Measurements from ENCODE around the gene ERC1.

DNA sequence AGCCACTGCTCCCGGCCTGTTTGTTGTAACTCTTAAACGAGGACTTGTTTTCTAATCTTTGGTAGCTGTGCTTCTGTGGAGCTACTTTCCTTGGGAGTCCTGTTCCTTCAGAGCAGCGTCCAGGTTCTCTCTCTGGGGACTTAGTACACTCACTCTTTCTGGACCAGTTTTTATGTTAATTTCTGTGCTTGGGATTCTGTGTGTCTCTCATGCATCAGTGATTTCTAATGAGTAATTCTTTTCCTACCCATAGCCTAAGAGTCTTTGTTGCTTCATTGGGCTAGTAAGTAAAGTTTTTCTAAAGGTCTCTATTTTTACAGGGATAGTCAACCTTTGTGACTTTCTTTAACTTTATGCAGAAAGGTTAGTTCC, 314.0 kb downstream of the ERC1 start:
- TF ChIP-seq, protein P1, sequence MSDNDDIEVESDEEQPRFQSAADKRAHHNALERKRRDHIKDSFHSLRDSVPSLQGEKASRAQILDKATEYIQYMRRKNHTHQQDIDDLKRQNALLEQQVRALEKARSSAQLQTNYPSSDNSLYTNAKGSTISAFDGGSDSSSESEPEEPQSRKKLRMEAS (IDR thresholded peaks at IDR 0.05; ENCODE audit: low read depth, low read length): no peak
- TF ChIP-seq CTCF (IDR thresholded peaks at IDR 0.05; ENCODE audit: low read depth, low read length): no peak

All from NB4 (cell line).